NB4 (cell line): ENCODE measurements around the gene SLC35A3.

ENCODE experiments used
- MYC ChIP-seq: IDR thresholded peaks from 2 replicates; pipeline ENCODE4 v1.6.1; 2011; ENCODE audit warnings: low read depth, low read length
- POLR2A ChIP-seq: IDR thresholded peaks from 2 replicates; pipeline ENCODE4 v1.6.1; 2011; ENCODE audit warnings: mild to moderate bottlenecking; ENCODE audit not compliant: insufficient read length; ENCODE audit errors: extremely low read depth
- TF ChIP-seq, protein P1 (sequence below): IDR thresholded peaks from one replicate; pipeline ENCODE4 v1.5.1; 2012; ENCODE audit warnings: low read depth, low read length

- TF ChIP-seq, protein P1, sequence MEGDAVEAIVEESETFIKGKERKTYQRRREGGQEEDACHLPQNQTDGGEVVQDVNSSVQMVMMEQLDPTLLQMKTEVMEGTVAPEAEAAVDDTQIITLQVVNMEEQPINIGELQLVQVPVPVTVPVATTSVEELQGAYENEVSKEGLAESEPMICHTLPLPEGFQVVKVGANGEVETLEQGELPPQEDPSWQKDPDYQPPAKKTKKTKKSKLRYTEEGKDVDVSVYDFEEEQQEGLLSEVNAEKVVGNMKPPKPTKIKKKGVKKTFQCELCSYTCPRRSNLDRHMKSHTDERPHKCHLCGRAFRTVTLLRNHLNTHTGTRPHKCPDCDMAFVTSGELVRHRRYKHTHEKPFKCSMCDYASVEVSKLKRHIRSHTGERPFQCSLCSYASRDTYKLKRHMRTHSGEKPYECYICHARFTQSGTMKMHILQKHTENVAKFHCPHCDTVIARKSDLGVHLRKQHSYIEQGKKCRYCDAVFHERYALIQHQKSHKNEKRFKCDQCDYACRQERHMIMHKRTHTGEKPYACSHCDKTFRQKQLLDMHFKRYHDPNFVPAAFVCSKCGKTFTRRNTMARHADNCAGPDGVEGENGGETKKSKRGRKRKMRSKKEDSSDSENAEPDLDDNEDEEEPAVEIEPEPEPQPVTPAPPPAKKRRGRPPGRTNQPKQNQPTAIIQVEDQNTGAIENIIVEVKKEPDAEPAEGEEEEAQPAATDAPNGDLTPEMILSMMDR: no peak
- TF ChIP-seq MYC (no peak), POLR2A (no peak)
Observed at GRCh38 chr1:99964806-99965205, 5.0 kb upstream of the SLC35A3 start.
